H9 (cell line): ENCODE results near the gene ADAM23. TPM values are rescaled to one million over a fixed set of nuclear protein-coding genes. Genes with fewer than 3 reads are reported as not detected.
A peak's percentile ranks its signal among the peaks of the same experiment; 100 is the strongest.

ENCODE experiments used
- DNase-seq: peaks from one replicate; pipeline ENCODE4 v3.0.0-alpha.2; 2017
- H2AFZ ChIP-seq: one replicate; pipeline ENCODE4 v1.6.1; 2013; ENCODE audit warnings: mild to moderate bottlenecking, low read length, control low read depth, moderate library complexity
- H2AK5ac ChIP-seq: 2 replicates; pipeline ENCODE4 v1.6.1; 2013; ENCODE audit warnings: low read length, control low read depth, mixed read lengths; ENCODE audit not compliant: insufficient read length
- H2BK120ac ChIP-seq: one replicate; pipeline ENCODE4 v1.6.1; 2013; ENCODE audit warnings: low read depth, mild to moderate bottlenecking, low read length, control low read depth, inconsistent platforms; ENCODE audit not compliant: poor library complexity, severe bottlenecking
- H2BK12ac ChIP-seq: 2 replicates; pipeline ENCODE4 v1.6.1; 2013; ENCODE audit warnings: low read length, control low read depth, mixed read lengths, low read depth; ENCODE audit not compliant: insufficient read length
- H2BK15ac ChIP-seq: 2 replicates; pipeline ENCODE4 v1.6.1; 2013; ENCODE audit warnings: low read depth, low read length, control low read depth
- H2BK20ac ChIP-seq: one replicate; pipeline ENCODE4 v1.6.1; 2013; ENCODE audit warnings: low read depth, mild to moderate bottlenecking, low read length, control low read depth, inconsistent platforms; ENCODE audit not compliant: poor library complexity, severe bottlenecking
- H2BK5ac ChIP-seq: 2 replicates; pipeline ENCODE4 v1.6.1; 2013; ENCODE audit warnings: low read length, control low read depth, mixed read lengths; ENCODE audit not compliant: insufficient read length
- H3K14ac ChIP-seq: 2 replicates; pipeline ENCODE4 v1.6.1; 2013; ENCODE audit warnings: low read length, control low read depth; ENCODE audit not compliant: insufficient read depth
- H3K18ac ChIP-seq: 2 replicates; pipeline ENCODE4 v1.6.1; 2013; ENCODE audit warnings: low read depth, mild to moderate bottlenecking, mixed read lengths, low read length, control low read depth; ENCODE audit not compliant: insufficient read length
- H3K23ac ChIP-seq: 2 replicates; pipeline ENCODE4 v1.6.1; 2013; ENCODE audit warnings: low read length, control low read depth, mixed read lengths, low read depth; ENCODE audit not compliant: insufficient read length
- H3K23me2 ChIP-seq: 2 replicates; pipeline ENCODE4 v1.6.1; 2013; ENCODE audit warnings: low read depth, mild to moderate bottlenecking, mixed read lengths, low read length, control low read depth; ENCODE audit not compliant: insufficient read length, poor library complexity, severe bottlenecking
- H3K27ac ChIP-seq: 2 replicates; pipeline ENCODE4 v1.5.1; 2013; ENCODE audit warnings: low read length, control low read depth, mixed read lengths, low read depth; ENCODE audit not compliant: insufficient read length
- H3K27me3 ChIP-seq: 2 replicates; pipeline ENCODE4 v1.6.1; 2013; ENCODE audit warnings: low read length, control low read depth, inconsistent platforms; ENCODE audit not compliant: insufficient read depth
- H3K4ac ChIP-seq: 2 replicates; pipeline ENCODE4 v1.6.1; 2013; ENCODE audit warnings: low read depth, mild to moderate bottlenecking, control low read depth, inconsistent platforms, low read length, moderate library complexity
- H3K4me1 ChIP-seq: 2 replicates; pipeline ENCODE4 v1.6.1; 2013; ENCODE audit warnings: low read length, control low read depth, inconsistent platforms; ENCODE audit not compliant: insufficient read depth
- H3K4me2 ChIP-seq: 2 replicates; pipeline ENCODE4 v1.6.1; 2013; ENCODE audit warnings: low read length, control low read depth, mixed read lengths; ENCODE audit not compliant: insufficient read length, insufficient read depth
- H3K56ac ChIP-seq: 2 replicates; pipeline ENCODE4 v1.6.1; 2013; ENCODE audit warnings: low read depth, mild to moderate bottlenecking, mixed read lengths, low read length, control low read depth; ENCODE audit not compliant: insufficient read length
- H3K79me1 ChIP-seq: 2 replicates; pipeline ENCODE4 v1.6.1; 2013; ENCODE audit warnings: low read depth, mild to moderate bottlenecking, moderate library complexity, low read length, control low read depth, inconsistent platforms; ENCODE audit not compliant: insufficient read depth, poor library complexity, severe bottlenecking
- H3K79me2 ChIP-seq: 2 replicates; pipeline ENCODE4 v1.6.1; 2013; ENCODE audit warnings: low read length, control low read depth, inconsistent platforms; ENCODE audit not compliant: insufficient read depth
- H3K9ac ChIP-seq: 2 replicates; pipeline ENCODE4 v1.6.1; 2013; ENCODE audit warnings: low read length, control low read depth, mixed read lengths; ENCODE audit not compliant: insufficient read length; ENCODE audit errors: extremely low read depth
- H3K9me3 ChIP-seq: one replicate; pipeline ENCODE4 v1.6.1; 2013; ENCODE audit warnings: low read depth, low read length, inconsistent platforms; ENCODE audit not compliant: control insufficient read depth
- H3T11ph ChIP-seq: one replicate; pipeline ENCODE4 v1.6.1; 2013; ENCODE audit warnings: mild to moderate bottlenecking, low read length, control low read depth, inconsistent platforms
- H4K20me1 ChIP-seq: one replicate; pipeline ENCODE4 v1.6.1; 2013; ENCODE audit not compliant: control insufficient read depth, insufficient read length, insufficient read depth
- H4K5ac ChIP-seq: 2 replicates; pipeline ENCODE4 v1.6.1; 2013; ENCODE audit warnings: low read depth, mild to moderate bottlenecking, mixed read lengths, low read length, control low read depth; ENCODE audit not compliant: insufficient read length
- H4K8ac ChIP-seq: replicated peaks from 2 replicates; pipeline ENCODE4 v1.6.1; 2013; ENCODE audit warnings: low read length, control low read depth, mixed read lengths, low read depth; ENCODE audit not compliant: insufficient read length
- H4K91ac ChIP-seq: 2 replicates; pipeline ENCODE4 v1.6.1; 2013; ENCODE audit warnings: low read depth, mild to moderate bottlenecking, moderate library complexity, mixed read lengths, low read length, control low read depth; ENCODE audit not compliant: insufficient read length
- H3K27ac Mint-ChIP-seq, 3 experiments: 2 replicates in 2 of 3; 3 replicates in 1 of 3; pipeline ENCODE4 v1.8.0; 2020 to 2021; ENCODE audit warnings: mixed read lengths in 3 of 3, mild to moderate bottlenecking in 1 of 3, moderate library complexity in 1 of 3
- H3K27me3 Mint-ChIP-seq: 2 replicates; pipeline ENCODE4 v1.8.0; 2021; ENCODE audit warnings: low read depth, mild to moderate bottlenecking, moderate library complexity, mixed read lengths
- H3K36me3 Mint-ChIP-seq, 3 experiments: 2 replicates in 2 of 3; 3 replicates in 1 of 3; pipeline ENCODE4 v1.8.0; 2020 to 2021; ENCODE audit warnings: low read depth in 3 of 3, mixed read lengths in 3 of 3; ENCODE audit not compliant: insufficient read depth in 1 of 3
- H3K4me1 Mint-ChIP-seq, 2 experiments: 2 replicates each; pipeline ENCODE4 v1.8.0; 2020; ENCODE audit warnings: mixed read lengths in 2 of 2
- H3K4me3 Mint-ChIP-seq, 2 experiments: 2 replicates in 1 of 2; 3 replicates in 1 of 2; pipeline ENCODE4 v1.8.0; 2020 to 2021; ENCODE audit warnings: mild to moderate bottlenecking in 2 of 2, mixed read lengths in 2 of 2, moderate library complexity in 1 of 2
- H3K9me3 Mint-ChIP-seq, 2 experiments: 2 replicates in 1 of 2; 3 replicates in 1 of 2; pipeline ENCODE4 v1.8.0; 2020; ENCODE audit warnings: mild to moderate bottlenecking in 2 of 2, mixed read lengths in 2 of 2, moderate library complexity in 1 of 2
- CTCF ChIP-seq: fragments of 200-600 bp; sonication (generic); conservative IDR thresholded peaks from 3 replicates; pipeline ENCODE4 v1.8.0; 2021; ENCODE audit warnings: antibody characterized with exemption, mild to moderate bottlenecking
- whole genome bisulfite sequencing: extraction: QIAGEN DNeasy Blood & Tissue Kit; methylation state at CpG from one replicate; pipeline ENCODE4 v1.1.7; 2013; ENCODE audit warnings: missing lambda C conversion rate, low lambda C conversion rate, mixed read lengths; ENCODE audit not compliant: insufficient read length; ENCODE audit errors: extremely low coverage; 5-methylcytosine and 5-hydroxymethylcytosine counted together
- total RNA-seq: library from RNA; stranded (reverse); gene quantifications from 2 replicates; pipeline ENCODE4 v1.2.1, GENCODE V29; 2021

The ADAM23 gene
- total RNA-seq, 1 experiment from 2014 or later: 21.4 TPM

GRCh38 chr2:206548383-206548782, 105.1 kb downstream of the ADAM23 start:
- Mint-ChIP-seq H3K4me1 (no peaks in the 10 kb centered on the region), H3K27ac (peak overlapping the region in 1 of 3 experiments; percentile 32; a peak in 1 of 7 replicates), H3K36me3 (peaks cover 3 to 5% (median 5%) of the 10 kb centered on the region in 3 experiments; a peak in 2 of 7 replicates), H3K9me3 (no peaks in the 10 kb centered on the region), H3K27me3 (no peaks in the 10 kb centered on the region), H3K4me3 (no peak overlapping the region)
- Histone ChIP-seq H2BK120ac (no peak overlapping the region), H2BK12ac (no peak overlapping the region), H3K79me2 (no peaks in the 10 kb centered on the region), H3K18ac (no peak overlapping the region), H2AK5ac (no peak overlapping the region), H2BK20ac (no peak overlapping the region), H3K4ac (no peak overlapping the region), H3K9ac (no peak overlapping the region), H3K4me2 (no peak overlapping the region), H4K91ac (no peak overlapping the region), H3K27ac (no peak overlapping the region), H3K79me1 (no peaks in the 10 kb centered on the region), H3K4me1 (no peaks in the 10 kb centered on the region), H4K8ac (no peak overlapping the region), H3K23ac (no peak overlapping the region), H4K5ac (no peak overlapping the region), H3K23me2 (no peaks in the 10 kb centered on the region), H2AFZ (no peak overlapping the region), H2BK5ac (no peak overlapping the region), H3T11ph (no peak overlapping the region), H4K20me1 (no peaks in the 10 kb centered on the region), H2BK15ac (no peak overlapping the region), H3K9me3 (no peaks in the 10 kb centered on the region), H3K27me3 (no peaks in the 10 kb centered on the region), H3K14ac (no peak overlapping the region), H3K56ac (no peak overlapping the region)
- WGBS: no CpG with 5 or more reads among the region's 5 CpGs
- DNase-seq: no peak
- no peak for TF ChIP-seq CTCF
